22Rv1 (cell line): Measurements from ENCODE around the gene OVOL3.

Experiments used
- H3K27ac ChIP-seq: fragments of 450-650 bp; 2 replicates; pipeline ENCODE4 v1.5.1; 2017
- CTCF ChIP-seq: fragments of 450-650 bp; IDR thresholded peaks from 2 replicates; pipeline ENCODE4 v1.5.1; 2017; ENCODE audit warnings: mild to moderate bottlenecking
- ZFX ChIP-seq: fragments of 450-650 bp; IDR thresholded peaks from 2 replicates; pipeline ENCODE4 v1.6.1; 2017; ENCODE audit warnings: antibody characterized with exemption, borderline replicate concordance

The OVOL3 gene

DNA sequence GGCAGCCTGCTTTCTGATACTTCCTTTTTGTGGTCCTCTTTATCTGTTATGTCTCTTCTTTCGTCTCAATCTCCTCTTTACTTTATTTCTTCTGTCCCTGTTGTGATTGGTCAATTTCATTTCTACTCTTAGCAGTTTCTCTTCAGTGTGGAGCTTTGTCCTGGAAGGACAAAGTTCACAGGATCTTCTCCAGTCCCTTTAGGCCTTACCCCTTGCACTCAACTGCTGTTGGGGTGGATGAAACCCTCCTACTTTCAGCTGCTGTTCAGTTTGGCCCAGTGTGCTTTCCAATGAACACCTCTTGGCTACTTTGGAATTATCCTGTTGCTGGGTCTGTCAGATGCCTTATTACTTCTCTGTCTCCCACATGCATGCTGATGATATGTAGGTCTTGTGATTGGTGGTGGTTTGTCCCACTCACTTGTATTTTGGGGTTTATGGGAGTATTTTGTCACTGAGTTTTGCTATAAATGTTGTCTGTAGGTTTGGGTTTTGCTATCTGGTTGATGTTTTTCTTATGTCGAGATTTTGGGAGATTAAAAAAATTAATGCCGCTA lies 31.5 kb upstream of the OVOL3 start:
- H3K27ac ChIP-seq, result no peak overlapping the region
- no peak for TF ChIP-seq CTCF
- no peak for TF ChIP-seq ZFX

DNA sequence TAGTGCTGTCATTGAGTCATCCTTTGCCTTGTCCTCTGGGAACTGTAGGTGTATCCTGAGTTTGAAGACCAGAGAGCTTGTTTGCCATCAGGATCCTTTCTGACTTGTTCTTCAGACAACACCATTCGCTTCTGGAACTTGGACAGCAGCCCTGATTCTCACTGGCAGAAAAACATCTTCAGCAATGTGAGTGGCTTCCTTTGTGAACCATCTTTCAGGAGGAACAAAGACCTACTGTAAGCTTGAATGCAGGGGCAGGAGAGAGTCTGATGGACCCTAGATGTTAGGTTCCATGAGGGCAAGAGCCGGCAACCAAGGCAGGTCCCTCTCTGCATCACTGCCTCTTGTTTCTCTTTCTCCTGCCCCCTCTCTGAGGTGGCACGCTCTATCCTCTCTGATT lies 29.6 kb upstream of the OVOL3 start:
- TF ChIP-seq CTCF (no peak), ZFX (no peak)
- H3K27ac ChIP-seq, result no peak overlapping the region

- no peak overlapping the region for H3K27ac ChIP-seq
- TF ChIP-seq CTCF (no peak), ZFX (no peak)
Measured at GRCh38 chr19:36081894-36082293, 29.0 kb upstream of the OVOL3 start.

DNA sequence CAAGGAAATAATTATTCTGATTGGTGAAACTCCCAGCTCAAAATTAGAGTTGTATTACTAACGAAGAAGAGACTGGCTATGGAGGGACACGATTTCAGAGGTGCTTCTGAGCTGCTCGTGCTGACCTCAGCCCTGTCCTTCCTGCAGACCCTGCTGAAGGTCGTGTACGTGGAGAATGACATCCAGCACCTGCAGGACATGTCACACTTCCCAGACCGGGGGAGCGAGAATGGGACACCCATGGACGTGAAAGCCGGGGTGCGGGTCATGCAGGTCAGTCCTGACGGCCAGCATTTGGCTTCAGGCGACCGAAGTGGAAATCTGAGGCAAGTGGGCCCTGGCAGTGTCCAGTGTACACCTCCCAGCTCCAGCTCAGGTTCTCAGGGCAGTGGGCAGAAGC lies 28.0 kb upstream of the OVOL3 start:
- H3K27ac ChIP-seq, result no peak overlapping the region
- no peak for TF ChIP-seq ZFX
- TF ChIP-seq CTCF, result no peak

DNA sequence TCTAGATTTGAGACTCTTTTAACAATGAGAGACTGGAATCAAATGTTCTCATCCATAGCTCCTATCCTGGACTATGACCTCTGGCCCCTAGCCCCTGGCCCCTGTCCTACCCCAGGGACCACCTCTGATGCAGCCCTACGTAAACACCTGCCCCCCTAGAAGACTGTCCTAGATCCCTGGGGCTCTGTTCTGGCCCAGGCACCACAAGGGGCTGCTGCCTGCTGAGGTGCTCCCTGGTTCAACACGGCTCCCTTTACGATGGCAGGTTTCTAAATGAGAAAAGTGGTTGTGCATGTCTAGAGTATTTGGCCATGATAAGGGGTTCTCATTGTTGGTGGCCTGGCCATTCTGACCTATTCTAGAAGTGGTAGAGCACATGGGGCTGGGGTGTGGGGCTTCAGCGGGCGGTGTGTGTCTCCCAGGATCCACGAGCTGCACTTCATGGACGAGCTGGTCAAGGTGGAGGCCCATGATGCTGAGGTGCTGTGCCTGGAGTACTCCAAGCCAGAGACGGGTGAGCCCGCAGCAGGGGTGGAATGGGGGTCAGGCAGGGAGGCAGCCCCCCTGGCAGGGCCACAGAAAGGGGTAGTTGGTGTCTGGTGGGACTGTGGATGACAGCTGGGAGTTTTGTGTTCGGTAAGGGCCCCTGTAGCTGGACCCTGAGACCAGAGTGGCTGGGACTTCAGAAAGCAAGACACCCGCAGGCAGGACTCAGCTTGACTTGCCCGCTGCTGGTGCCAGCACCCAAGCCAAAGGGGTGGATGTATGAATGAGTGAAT lies 26.5 kb upstream of the OVOL3 start:
- TF ChIP-seq CTCF, result no peak
- no peak overlapping the region for H3K27ac ChIP-seq

DNA sequence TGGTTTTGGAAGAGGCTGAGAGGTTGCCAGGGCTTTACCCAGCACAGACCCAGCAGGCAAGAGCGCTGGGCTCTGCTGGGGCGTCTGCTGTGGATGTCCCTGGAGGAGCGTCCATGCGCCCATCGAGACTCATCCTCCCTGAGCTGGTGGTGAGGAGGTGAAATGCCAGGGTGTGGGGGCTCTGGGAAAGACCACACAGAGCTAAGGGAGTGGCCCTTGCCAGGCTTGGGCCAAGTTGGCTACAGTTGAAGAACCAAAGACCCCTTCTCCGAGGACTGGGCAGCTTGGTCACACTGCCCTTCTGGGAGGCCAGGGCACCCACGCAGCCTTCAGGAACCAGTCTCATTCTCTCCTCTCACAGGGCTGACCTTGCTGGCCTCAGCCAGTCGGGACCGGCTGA lies 24.6 kb upstream of the OVOL3 start:
- H3K27ac ChIP-seq, result no peak overlapping the region
- TF ChIP-seq ZFX, result no peak
- TF ChIP-seq CTCF, result no peak

DNA sequence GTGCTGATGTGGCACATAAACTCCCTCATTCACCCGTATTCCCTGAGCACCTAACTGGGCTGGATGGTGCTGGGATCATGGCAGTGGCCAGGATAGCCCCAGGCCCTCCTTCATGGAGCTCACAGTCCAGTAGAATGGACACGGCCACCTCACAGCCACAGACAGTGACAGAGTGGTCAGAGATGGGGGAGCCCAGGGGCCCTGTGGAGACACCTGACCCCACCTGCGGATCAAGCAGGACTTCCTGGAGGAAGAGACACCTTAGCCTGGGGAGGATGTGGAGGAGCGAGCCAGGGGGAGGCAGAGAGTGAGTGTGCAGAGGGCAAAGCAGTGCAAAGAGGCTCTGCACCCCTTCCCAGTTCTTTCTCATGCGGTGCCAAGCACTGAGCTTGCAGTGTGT lies 21.1 kb upstream of the OVOL3 start:
- TF ChIP-seq CTCF (no peak), ZFX (no peak)
- no peak overlapping the region for H3K27ac ChIP-seq
